DOHH2 (cell line): Measurements from ENCODE around the gene EQTN.

Experiments used
- H3F3A ChIP-seq: fragments of 200-600 bp; sonication (generic), shearing (Covaris generic); 2 replicates; pipeline ENCODE4 v1.6.0; 2016; ENCODE audit warnings: antibody characterized with exemption, mild to moderate bottlenecking; ENCODE audit not compliant: control insufficient read depth, insufficient read depth
- H3K27ac ChIP-seq: fragments of 200-600 bp; sonication (generic); 2 replicates; pipeline ENCODE4 v1.5.1; 2014; ENCODE audit warnings: low read depth, mild to moderate bottlenecking, low read length, moderate library complexity
- H3K27me3 ChIP-seq: fragments of 200-600 bp; sonication (generic); 2 replicates; pipeline ENCODE4 v1.6.1; 2014; ENCODE audit warnings: mild to moderate bottlenecking, low read length, mixed read lengths; ENCODE audit not compliant: control insufficient read depth
- H3K36me3 ChIP-seq: fragments of 200-600 bp; sonication (generic); 2 replicates; pipeline ENCODE4 v1.6.1; 2014; ENCODE audit warnings: mild to moderate bottlenecking, low read length, moderate library complexity, mixed read lengths; ENCODE audit not compliant: control insufficient read depth
- H3K4me1 ChIP-seq: fragments of 200-600 bp; sonication (generic); 2 replicates; pipeline ENCODE4 v1.6.1; 2014; ENCODE audit warnings: mild to moderate bottlenecking, low read length, mixed read lengths; ENCODE audit not compliant: control insufficient read depth
- H3K4me2 ChIP-seq: fragments of 200-600 bp; sonication (generic); 2 replicates; pipeline ENCODE4 v1.6.0; 2014; ENCODE audit warnings: mild to moderate bottlenecking, low read length, moderate library complexity
- H3K4me3 ChIP-seq: fragments of 200-600 bp; sonication (generic); 2 replicates; pipeline ENCODE4 v1.5.1; 2014; ENCODE audit warnings: mild to moderate bottlenecking, low read length, mixed read lengths
- H3K79me2 ChIP-seq: fragments of 200-600 bp; sonication (generic); 2 replicates; pipeline ENCODE4 v1.6.1; 2014; ENCODE audit warnings: mild to moderate bottlenecking, low read length, mixed read lengths; ENCODE audit not compliant: control insufficient read depth
- H3K9me2 ChIP-seq: fragments of 200-600 bp; sonication (generic); replicated peaks from 2 replicates; pipeline ENCODE4 v1.6.1; 2014; ENCODE audit warnings: mild to moderate bottlenecking, low read length, mixed read lengths; ENCODE audit not compliant: control insufficient read depth
- H3K9me3 ChIP-seq: fragments of 200-600 bp; sonication (generic); 2 replicates; pipeline ENCODE4 v1.6.1; 2014; ENCODE audit warnings: antibody characterized with exemption, low read length, mixed read lengths; ENCODE audit not compliant: control insufficient read depth, insufficient read depth
- H4K20me1 ChIP-seq: fragments of 200-600 bp; sonication (generic); 2 replicates; pipeline ENCODE4 v1.6.0; 2014; ENCODE audit warnings: low read depth, mild to moderate bottlenecking, antibody characterized with exemption, low read length, moderate library complexity; ENCODE audit not compliant: control insufficient read depth, insufficient read depth
- CTCF ChIP-seq: fragments of 200-600 bp; sonication (generic); IDR thresholded peaks from one replicate; pipeline ENCODE4 v1.5.1; 2014; ENCODE audit warnings: antibody characterized with exemption, mild to moderate bottlenecking, low read depth, low read length; ENCODE audit not compliant: poor library complexity, severe bottlenecking
- EZH2phosphoT487 ChIP-seq: fragments of 200-600 bp; sonication (generic); IDR thresholded peaks from 2 replicates; pipeline ENCODE4 v1.6.1; 2017; ENCODE audit warnings: borderline replicate concordance, mild to moderate bottlenecking, antibody characterized with exemption, low read length, moderate library complexity, mixed read lengths

Gene EQTN

GRCh38 chr9:27297050-27297449, at the start of gene EQTN:
TSS of gene EQTN (minus strand) at chr9:27297150. CDS start at chr9:27297055, 95 bp downstream.
- Histone ChIP-seq H3F3A (no peaks in the 10 kb centered on the region), H3K27me3 (no peaks in the 10 kb centered on the region; the same call in 1 of the 2 replicates), H3K9me3 (no peaks in the 10 kb centered on the region), H3K27ac (no peak within 1 kb of the TSS), H3K4me1 (no peaks in the 10 kb centered on the region), H3K9me2 (no peaks in the 10 kb centered on the region), H4K20me1 (no peaks in the 10 kb centered on the region), H3K79me2 (no peaks in the 10 kb centered on the region), H3K4me3 (no peak within 1 kb of the TSS), H3K36me3 (no peaks in the 10 kb centered on the region), H3K4me2 (no peak within 1 kb of the TSS)
- TF ChIP-seq CTCF (no peak), EZH2phosphoT487 (no peak)

- Histone ChIP-seq H3K27me3 (peaks cover 3% of the 10 kb centered on the region; the same call in 1 of the 2 replicates), H3K9me3 (no peaks in the 10 kb centered on the region), H4K20me1 (no peaks in the 10 kb centered on the region), H3K27ac (no peak overlapping the region), H3K4me2 (no peak overlapping the region), H3F3A (no peaks in the 10 kb centered on the region), H3K9me2 (no peaks in the 10 kb centered on the region), H3K4me1 (no peaks in the 10 kb centered on the region), H3K79me2 (no peaks in the 10 kb centered on the region), H3K4me3 (no peak overlapping the region), H3K36me3 (no peaks in the 10 kb centered on the region)
- TF ChIP-seq EZH2phosphoT487 (no peak), CTCF (no peak)
These were observed 47.8 kb upstream of the EQTN start for GRCh38 chr9:27344776-27345175.

- Histone ChIP-seq H3K9me2 (no peaks in the 10 kb centered on the region), H3K4me2 (no peak overlapping the region), H3K4me1 (no peaks in the 10 kb centered on the region), H3F3A (no peaks in the 10 kb centered on the region), H3K27me3 (peaks cover 3% of the 10 kb centered on the region; the same call in 1 of the 2 replicates), H3K36me3 (no peaks in the 10 kb centered on the region), H3K9me3 (no peaks in the 10 kb centered on the region), H4K20me1 (no peaks in the 10 kb centered on the region), H3K4me3 (no peak overlapping the region), H3K79me2 (no peaks in the 10 kb centered on the region), H3K27ac (no peak overlapping the region)
- no peak for TF ChIP-seq EZH2phosphoT487
These were observed 44.8 kb upstream of the EQTN start for GRCh38 chr9:27341545-27342294.

GRCh38 chr9:27340961-27341511, 44.1 kb upstream of the EQTN start:
- no peaks in the 10 kb centered on the region for H3F3A ChIP-seq
- no peaks in the 10 kb centered on the region for H3K4me1 ChIP-seq
- no peak for TF ChIP-seq EZH2phosphoT487
- TF ChIP-seq CTCF = no peak
- H3K27me3 ChIP-seq = peaks cover 3% of the 10 kb centered on the region; the same call in 1 of the 2 replicates
- no peaks in the 10 kb centered on the region for H4K20me1 ChIP-seq
- H3K27ac ChIP-seq = no peak overlapping the region
- no peak overlapping the region for H3K4me3 ChIP-seq
- H3K79me2 ChIP-seq = no peaks in the 10 kb centered on the region
- no peaks in the 10 kb centered on the region for H3K36me3 ChIP-seq
- H3K9me2 ChIP-seq = no peaks in the 10 kb centered on the region
- no peak overlapping the region for H3K4me2 ChIP-seq
- H3K9me3 ChIP-seq = no peaks in the 10 kb centered on the region
